H1 (cell line): ENCODE results near the gene FSD1L. TPM values are rescaled to one million over a fixed set of nuclear protein-coding genes. Genes with fewer than 3 reads are reported as not detected.

ENCODE experiments used
- CTCF ChIA-PET: fragments of 300-600 bp; sonication (Branson Sonifier 250); formaldehyde crosslinking; loops from one replicate; lab custom pipeline; 2021; ENCODE audit not compliant: partially characterized antibody; lab: Charles Lee
- POLR2A ChIA-PET: fragments of 300-600 bp; sonication (Branson Sonifier 250); formaldehyde crosslinking; loops from one replicate; lab custom pipeline; 2021; ENCODE audit warnings: inconsistent platforms; ENCODE audit not compliant: partially characterized antibody; lab: Charles Lee
- DNase-seq, 2 experiments: peaks; one replicate each; pipeline versions ENCODE4 v3.0.0 to v3.0.0-alpha.2; 2010 to 2022; ENCODE audit warnings: low spot score in 2 of 2, low read depth in 1 of 2, mixed read lengths in 1 of 2
- FAIRE-seq: peaks from 2 replicates; lab custom pipeline; 2011; peaks lifted over from hg19 to GRCh38; lab: Jason Lieb, UNC
- H2AFZ ChIP-seq: 2 replicates; pipeline ENCODE4 v1.8.1; 2012; ENCODE audit warnings: low read length, inconsistent platforms
- H2AK5ac ChIP-seq: 2 replicates; pipeline ENCODE4 v1.6.1; 2013; ENCODE audit warnings: low read depth, low read length
- H2BK120ac ChIP-seq: replicated peaks from 2 replicates; pipeline ENCODE3; 2013; ENCODE audit warnings: low read depth, low read length, inconsistent platforms
- H2BK12ac ChIP-seq: 2 replicates; pipeline ENCODE4 v1.6.1; 2013; ENCODE audit warnings: low read depth, low read length
- H2BK15ac ChIP-seq: 2 replicates; pipeline ENCODE4 v1.6.1; 2013; ENCODE audit warnings: low read length
- H2BK20ac ChIP-seq: 2 replicates; pipeline ENCODE4 v1.6.1; 2013; ENCODE audit warnings: low read length
- H2BK5ac ChIP-seq: 2 replicates; pipeline ENCODE4 v1.6.1; 2013; ENCODE audit warnings: low read depth, low read length
- H3K14ac ChIP-seq: 2 replicates; pipeline ENCODE4 v1.6.1; 2013; ENCODE audit warnings: inconsistent platforms; ENCODE audit not compliant: insufficient read length
- H3K18ac ChIP-seq: 2 replicates; pipeline ENCODE4 v1.6.1; 2013; ENCODE audit warnings: low read length; ENCODE audit errors: extremely low read depth
- H3K23ac ChIP-seq: 2 replicates; pipeline ENCODE4 v1.6.1; 2013; ENCODE audit warnings: inconsistent platforms; ENCODE audit not compliant: insufficient read length
- H3K23me2 ChIP-seq: 2 replicates; pipeline ENCODE4 v1.6.1; 2013; ENCODE audit warnings: low read depth, low read length
- H3K27ac ChIP-seq: 2 replicates; pipeline ENCODE4 v1.6.1; 2011; ENCODE audit warnings: low read depth, low read length, inconsistent platforms
- H3K27me3 ChIP-seq, 4 experiments: replicated peaks in 1 of 4; 1 replicate in 1 of 4; 2 replicates in 3 of 4; pipeline versions ENCODE4 v1.6.1 to v1.8.1; 2011 to 2013; ENCODE audit warnings: low read length in 3 of 4, mild to moderate bottlenecking in 3 of 4, inconsistent platforms in 2 of 4, mixed read lengths in 2 of 4, moderate library complexity in 1 of 4; ENCODE audit not compliant: control insufficient read depth in 3 of 4, insufficient read depth in 3 of 4; ENCODE audit errors: extremely low read depth in 1 of 4
- H3K36me3 ChIP-seq, 4 experiments: 2 replicates each; pipeline versions ENCODE4 v1.6.1 to v1.8.1; 2011 to 2013; ENCODE audit warnings: mild to moderate bottlenecking in 4 of 4, low read length in 3 of 4, moderate library complexity in 2 of 4, control low read depth in 1 of 4, inconsistent platforms in 1 of 4; ENCODE audit not compliant: insufficient read depth in 4 of 4, control insufficient read depth in 2 of 4
- H3K4ac ChIP-seq: replicated peaks from 2 replicates; pipeline ENCODE3; 2013; ENCODE audit warnings: low read length, low read depth, mixed read lengths, inconsistent platforms; ENCODE audit not compliant: insufficient read length
- H3K4me1 ChIP-seq, 4 experiments: replicated peaks in 1 of 4; 1 replicate in 1 of 4; 2 replicates in 3 of 4; pipeline versions ENCODE4 v1.6.1 to v1.8.1; 2011 to 2013; ENCODE audit warnings: low read length in 3 of 4, inconsistent platforms in 2 of 4, mixed read lengths in 1 of 4; ENCODE audit not compliant: insufficient read depth in 4 of 4, control insufficient read depth in 3 of 4
- H3K4me2 ChIP-seq, 2 experiments: 2 replicates each; pipeline versions ENCODE4 v1.6.1 to v1.8.1; 2011 to 2013; ENCODE audit warnings: low read depth in 2 of 2, low read length in 2 of 2, control low read depth in 1 of 2, inconsistent platforms in 1 of 2, mild to moderate bottlenecking in 1 of 2; ENCODE audit not compliant: insufficient read depth in 1 of 2
- H3K4me3 ChIP-seq, 4 experiments: fragments of 200-600, 300-600 bp in 1 of 4; sonication (generic), shearing (Covaris generic), sonication (Bioruptor Twin) in 1 of 4; 2 replicates each; pipeline versions ENCODE4 v1.5.1 to v1.8.1; 2011 to 2016; ENCODE audit warnings: low read length in 4 of 4, low read depth in 3 of 4, control low read depth in 2 of 4, inconsistent platforms in 2 of 4, mild to moderate bottlenecking in 2 of 4, mixed read lengths in 1 of 4, moderate library complexity in 1 of 4; ENCODE audit not compliant: insufficient read depth in 2 of 4; ENCODE audit errors: extremely low read depth in 1 of 4
- H3K56ac ChIP-seq: replicated peaks from 2 replicates; pipeline ENCODE3; 2013; ENCODE audit warnings: low read depth, mild to moderate bottlenecking, mixed read lengths, low read length, inconsistent platforms; ENCODE audit not compliant: insufficient read length
- H3K79me1 ChIP-seq: 2 replicates; pipeline ENCODE4 v1.6.1; 2013; ENCODE audit warnings: low read depth, low read length, control low read depth
- H3K79me2 ChIP-seq, 2 experiments: 2 replicates each; pipeline versions ENCODE4 v1.6.1 to v1.8.1; 2012 to 2013; ENCODE audit warnings: low read length in 2 of 2, mild to moderate bottlenecking in 2 of 2, inconsistent platforms in 1 of 2; ENCODE audit not compliant: insufficient read depth in 2 of 2, control insufficient read depth in 1 of 2
- H3K9ac ChIP-seq, 4 experiments: replicated peaks in 1 of 4; 1 replicate in 1 of 4; 2 replicates in 3 of 4; pipeline versions ENCODE4 v1.6.1 to v1.8.1; 2011 to 2013; ENCODE audit warnings: low read depth in 3 of 4, low read length in 3 of 4, control low read depth in 2 of 4, mild to moderate bottlenecking in 2 of 4, moderate library complexity in 2 of 4, inconsistent platforms in 1 of 4; ENCODE audit errors: extremely low read depth in 1 of 4
- H3K9me3 ChIP-seq, 2 experiments: 2 replicates each; pipeline versions ENCODE4 v1.6.1 to v1.8.1; 2012 to 2013; ENCODE audit warnings: mild to moderate bottlenecking in 2 of 2, moderate library complexity in 2 of 2, control low read depth in 1 of 2, inconsistent platforms in 1 of 2, low read depth in 1 of 2, low read length in 1 of 2, mixed read lengths in 1 of 2; ENCODE audit not compliant: insufficient read depth in 2 of 2
- H4K20me1 ChIP-seq, 2 experiments: replicated peaks in 1 of 2; 2 replicates each; pipeline versions ENCODE3 to v1.8.1; 2011 to 2013; ENCODE audit warnings: inconsistent platforms in 2 of 2, low read length in 2 of 2, mild to moderate bottlenecking in 1 of 2; ENCODE audit not compliant: insufficient read depth in 2 of 2, control insufficient read depth in 1 of 2
- H4K5ac ChIP-seq: 2 replicates; pipeline ENCODE4 v1.6.1; 2013; ENCODE audit warnings: low read length, low read depth, mixed read lengths, inconsistent platforms; ENCODE audit not compliant: insufficient read length
- H4K8ac ChIP-seq: 2 replicates; pipeline ENCODE4 v1.8.0; 2013; ENCODE audit warnings: mild to moderate bottlenecking, moderate library complexity, low read length, inconsistent platforms; ENCODE audit not compliant: insufficient read depth; ENCODE audit errors: extremely low read depth
- H4K91ac ChIP-seq: replicated peaks from 2 replicates; pipeline ENCODE3; 2013; ENCODE audit warnings: low read length, mixed read lengths, inconsistent platforms; ENCODE audit not compliant: insufficient read length
- KDM1A ChIP-seq: fragments of 200-600, 300-600 bp; sonication (generic); IDR thresholded peaks from 2 replicates; pipeline ENCODE4 v1.7.1; 2016; ENCODE audit warnings: mild to moderate bottlenecking, low read length, borderline replicate concordance
- KDM5A ChIP-seq: fragments of 200-600 bp; IDR thresholded peaks from 2 replicates; pipeline ENCODE4 v1.7.1; 2012; ENCODE audit warnings: mild to moderate bottlenecking, low read length, inconsistent platforms, mixed read lengths
- MAX ChIP-seq: IDR thresholded peaks from 2 replicates; pipeline ENCODE4 v1.6.1; 2012; ENCODE audit warnings: inconsistent platforms
- NANOG ChIP-seq: IDR thresholded peaks from 2 replicates; pipeline ENCODE4 v1.6.1; 2011; ENCODE audit warnings: low read length, low read depth, mild to moderate bottlenecking, inconsistent platforms; ENCODE audit not compliant: insufficient read depth, poor library complexity, severe bottlenecking
- TCF12 ChIP-seq: IDR thresholded peaks from 2 replicates; pipeline ENCODE4 v1.6.1; 2011; ENCODE audit warnings: low read depth, mild to moderate bottlenecking, low read length
- TEAD4 ChIP-seq: IDR thresholded peaks from 2 replicates; pipeline ENCODE4 v1.6.1; 2012; ENCODE audit warnings: low read depth, low read length, inconsistent platforms, mixed read lengths
- WGBS, 2 experiments: shearing (Covaris generic) in 1 of 2; methylation state at CpG; one replicate each; pipeline versions ENCODE4 v1.1.6 to v1.1.7; 2013 to 2015; ENCODE audit warnings: low lambda C conversion rate in 2 of 2, mixed read lengths in 2 of 2, inconsistent platforms in 1 of 2, low coverage in 1 of 2, missing lambda C conversion rate in 1 of 2; ENCODE audit not compliant: insufficient replicate concordance in 2 of 2, insufficient coverage in 1 of 2, insufficient read length in 1 of 2; ENCODE audit errors: extremely low coverage in 1 of 2, missing lambda C conversion rate in 1 of 2; 5-methylcytosine and 5-hydroxymethylcytosine counted together
- polyA plus RNA-seq, 7 experiments: library from polyadenylated mRNA; depleted of rRNA in 3 of 7; stranded (reverse) in 5 of 7; unstranded in 2 of 7; fragments of >200 nt in 5 of 7; fragments of 200-250 nt in 2 of 7; gene quantifications; 1 replicate in 5 of 7; 2 replicates in 1 of 7; 4 replicates in 1 of 7; pipeline versions ENCODE4 v1.2.1 to v1.2.3, GENCODE V29; 2011 to 2013; ENCODE audit warnings: missing spikeins in 2 of 7, mixed read lengths in 2 of 7
- total RNA-seq: library from RNA; stranded (reverse); fragmentation: NEBNext Ultra II Directional; extraction: Animal tissue kit (Norgen Biotek cat#: 25700); gene quantifications from 2 replicates; pipeline ENCODE4 v1.2.1, GENCODE V29; 2021

The FSD1L gene
- total and polyA plus RNA-seq, 2 of the 8 experiments (the other 6 are each of a cell fraction or from before 2014, with no cell fraction given), result 0.91 to 4.8 TPM

GRCh38 chr9:105432247-105432842 lies 15.5 kb upstream of the FSD1L start:
- H3K27me3 ChIP-seq, result no peaks in the 10 kb centered on the region
- H4K5ac ChIP-seq, result no peak overlapping the region
- H3K4me3 ChIP-seq, result no peak overlapping the region
- no peaks in the 10 kb centered on the region for H3K79me2 ChIP-seq
- DNase-seq, result no peak
- no peak overlapping the region for H2AFZ ChIP-seq
- H2BK120ac ChIP-seq, result no peak overlapping the region
- no peak overlapping the region for H3K18ac ChIP-seq
- FAIRE-seq, result no peak
- CTCF ChIA-PET, result no interaction called here
- no peaks in the 10 kb centered on the region for H3K36me3 ChIP-seq
- H3K23me2 ChIP-seq, result no peaks in the 10 kb centered on the region
- no peak overlapping the region for H3K27ac ChIP-seq
- no peak overlapping the region for H3K14ac ChIP-seq
- 87% methylated on average over 2 of the region's 2 CpGs; no CpG with 5 or more reads in 1 of the 2 experiments for WGBS, 2 experiments
- no peak overlapping the region for H2BK15ac ChIP-seq
- H2BK12ac ChIP-seq, result no peak overlapping the region
- H2BK5ac ChIP-seq, result no peak overlapping the region
- H3K79me1 ChIP-seq, result no peaks in the 10 kb centered on the region
- POLR2A ChIA-PET, result no interaction called here
- no peaks in the 10 kb centered on the region for H3K4me1 ChIP-seq
- no peak overlapping the region for H3K9ac ChIP-seq
- TF ChIP-seq KDM5A (no peak), TCF12 (no peak), KDM1A (no peak), NANOG (no peak), TEAD4 (no peak), MAX (no peak)
- no peak overlapping the region for H3K4ac ChIP-seq
- no peak overlapping the region for H4K8ac ChIP-seq
- H3K9me3 ChIP-seq, result no peaks in the 10 kb centered on the region; a peak in 1 of 4 replicates
- no peak overlapping the region for H3K4me2 ChIP-seq
- H4K91ac ChIP-seq, result no peak overlapping the region
- H2AK5ac ChIP-seq, result no peak overlapping the region
- no peaks in the 10 kb centered on the region for H4K20me1 ChIP-seq
- no peak overlapping the region for H2BK20ac ChIP-seq
- no peak overlapping the region for H3K23ac ChIP-seq
- H3K56ac ChIP-seq, result no peak overlapping the region
